Stimulated activated CD8-positive, alpha-beta memory T cell treated with anti-CD3 and anti-CD28 coated beads, Interleukin-15, amount 100 ng/mL, for 48 hours (primary cell): Measurements from ENCODE around the gene ASPSCR1.
A peak's percentile ranks its signal among the peaks of the same experiment; 100 is the strongest.

ENCODE experiments used
- DNase-seq, 2 donors: peaks; one replicate each; pipeline ENCODE4 v3.0.0-alpha.2; 2020; ENCODE audit warnings: low read depth in 2 of 2

ASPSCR1 gene

DNA sequence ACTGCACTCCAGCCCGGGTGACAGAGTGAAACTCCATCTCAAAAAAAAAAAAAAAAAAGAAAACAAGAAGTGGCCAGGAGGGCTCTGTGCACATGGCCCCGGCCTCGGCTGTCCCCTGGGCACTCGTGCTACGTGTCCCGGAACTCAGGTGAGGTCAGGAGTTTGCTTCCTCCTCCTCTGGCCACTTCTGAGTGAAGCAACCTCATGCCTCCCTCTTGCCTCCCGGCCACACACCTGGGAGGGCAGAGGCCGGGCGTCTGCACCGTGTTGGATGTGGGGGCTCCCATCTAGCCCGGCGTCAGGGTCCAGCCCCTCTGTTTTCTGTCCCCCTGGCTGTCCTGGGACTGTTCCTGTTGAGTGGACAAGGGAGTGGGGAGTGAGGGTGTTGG lies 22.2 kb downstream of the ASPSCR1 start:
- no peak for DNase-seq

DNA sequence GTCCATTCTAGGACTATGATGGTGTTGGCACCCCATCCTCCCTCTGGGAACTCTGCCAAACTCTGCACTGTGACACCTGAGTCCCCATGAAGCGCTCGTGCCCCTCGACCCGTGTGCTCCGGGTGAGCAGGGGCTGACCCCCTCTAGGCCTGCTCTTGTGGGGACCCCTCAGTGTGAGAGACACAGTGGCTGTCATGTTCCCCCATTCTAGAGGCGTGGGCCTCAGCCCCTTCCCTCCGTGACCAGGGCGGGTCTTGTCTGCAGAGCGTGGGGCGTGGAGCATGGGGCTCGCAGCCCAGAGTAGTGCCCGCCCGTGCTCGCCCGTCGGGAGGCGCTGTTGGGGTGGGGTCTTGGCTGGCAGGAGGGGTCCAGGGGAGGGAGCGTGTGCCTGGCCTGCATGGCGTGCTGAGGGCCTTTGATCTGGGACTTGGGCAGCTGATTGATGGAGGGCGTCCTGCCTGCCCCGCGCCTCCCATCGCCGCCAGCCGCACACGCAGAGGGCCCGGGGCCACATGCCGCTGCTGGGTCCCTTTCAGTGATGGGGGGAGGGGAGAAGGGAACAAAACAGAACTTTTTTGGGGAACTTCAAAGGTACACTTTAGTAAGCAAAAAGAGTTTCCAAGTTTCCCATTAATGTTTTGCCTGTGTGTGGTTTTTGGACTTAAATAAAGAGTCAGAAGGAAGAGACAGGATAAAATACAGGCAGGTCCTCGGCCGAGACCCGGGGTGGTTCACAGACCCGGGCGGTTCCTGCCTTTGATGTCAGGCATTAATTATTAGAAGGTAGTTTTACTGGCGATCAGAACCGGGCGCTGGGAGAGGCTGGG lies 22.8 kb downstream of the ASPSCR1 start:
- no peak for DNase-seq

DNA sequence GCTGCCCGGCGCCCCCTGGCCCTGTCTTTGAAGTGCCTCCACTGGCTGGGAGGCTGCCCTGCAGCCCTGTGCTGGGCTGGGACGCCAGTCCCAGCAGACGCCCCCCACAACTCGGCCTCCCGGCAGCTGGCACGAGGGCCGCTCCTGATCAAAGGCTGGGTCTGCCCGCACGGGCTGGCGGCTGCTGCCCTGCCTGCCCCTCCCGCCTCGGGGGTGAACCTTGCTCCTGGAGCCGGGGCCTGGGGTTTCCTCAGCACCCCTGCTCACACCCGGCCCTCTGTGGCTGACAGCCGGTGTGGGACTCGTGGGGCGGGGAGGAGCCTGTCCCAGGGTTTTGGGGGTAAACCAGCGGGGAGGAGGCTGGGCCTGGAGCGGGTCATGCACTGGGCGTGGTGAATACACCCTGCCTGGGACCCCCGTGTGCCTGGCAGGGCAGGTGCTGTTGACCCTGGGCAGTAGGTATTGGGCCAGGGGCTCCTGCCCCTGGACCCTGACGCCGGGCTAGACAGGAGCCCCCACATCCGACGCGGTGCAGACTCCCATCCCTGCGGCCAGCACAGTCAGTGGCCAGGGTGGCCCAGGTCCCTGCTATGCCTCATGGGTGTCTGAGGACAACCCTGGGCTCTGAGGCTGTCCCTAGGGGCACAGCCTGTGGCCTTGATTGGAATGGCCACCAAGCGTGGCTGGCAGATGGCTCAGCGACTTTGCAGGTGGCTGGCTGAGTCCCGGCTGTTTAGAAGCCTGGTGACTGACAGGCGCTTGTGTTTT lies 23.6 kb downstream of the ASPSCR1 start:
- DNase-seq, result no peak

DNA sequence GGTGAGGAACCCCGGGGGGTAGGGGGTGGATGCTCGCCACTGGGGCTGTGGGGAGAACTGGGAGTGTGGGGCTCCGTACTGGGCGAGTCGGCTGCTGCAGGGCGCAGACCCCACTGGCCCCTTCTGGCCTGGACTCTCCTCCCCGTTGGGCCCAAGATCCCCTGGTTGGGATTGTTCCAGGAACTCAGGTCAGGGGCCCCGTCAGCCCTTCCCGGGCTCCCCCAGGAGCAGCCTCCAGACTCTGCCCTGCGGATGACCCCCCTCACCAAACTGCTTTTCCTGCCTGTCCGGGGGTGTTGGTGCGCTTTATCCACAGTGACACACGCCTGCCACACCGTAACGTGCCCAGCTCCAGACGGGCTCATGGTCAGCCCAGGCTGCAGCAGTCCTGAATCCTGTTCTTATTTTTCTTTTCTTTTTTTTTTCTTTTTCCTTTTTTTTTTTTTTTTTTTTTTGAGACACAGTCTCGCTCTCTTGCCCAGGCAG lies 24.2 kb downstream of the ASPSCR1 start:
- DNase-seq, result no peak

DNA sequence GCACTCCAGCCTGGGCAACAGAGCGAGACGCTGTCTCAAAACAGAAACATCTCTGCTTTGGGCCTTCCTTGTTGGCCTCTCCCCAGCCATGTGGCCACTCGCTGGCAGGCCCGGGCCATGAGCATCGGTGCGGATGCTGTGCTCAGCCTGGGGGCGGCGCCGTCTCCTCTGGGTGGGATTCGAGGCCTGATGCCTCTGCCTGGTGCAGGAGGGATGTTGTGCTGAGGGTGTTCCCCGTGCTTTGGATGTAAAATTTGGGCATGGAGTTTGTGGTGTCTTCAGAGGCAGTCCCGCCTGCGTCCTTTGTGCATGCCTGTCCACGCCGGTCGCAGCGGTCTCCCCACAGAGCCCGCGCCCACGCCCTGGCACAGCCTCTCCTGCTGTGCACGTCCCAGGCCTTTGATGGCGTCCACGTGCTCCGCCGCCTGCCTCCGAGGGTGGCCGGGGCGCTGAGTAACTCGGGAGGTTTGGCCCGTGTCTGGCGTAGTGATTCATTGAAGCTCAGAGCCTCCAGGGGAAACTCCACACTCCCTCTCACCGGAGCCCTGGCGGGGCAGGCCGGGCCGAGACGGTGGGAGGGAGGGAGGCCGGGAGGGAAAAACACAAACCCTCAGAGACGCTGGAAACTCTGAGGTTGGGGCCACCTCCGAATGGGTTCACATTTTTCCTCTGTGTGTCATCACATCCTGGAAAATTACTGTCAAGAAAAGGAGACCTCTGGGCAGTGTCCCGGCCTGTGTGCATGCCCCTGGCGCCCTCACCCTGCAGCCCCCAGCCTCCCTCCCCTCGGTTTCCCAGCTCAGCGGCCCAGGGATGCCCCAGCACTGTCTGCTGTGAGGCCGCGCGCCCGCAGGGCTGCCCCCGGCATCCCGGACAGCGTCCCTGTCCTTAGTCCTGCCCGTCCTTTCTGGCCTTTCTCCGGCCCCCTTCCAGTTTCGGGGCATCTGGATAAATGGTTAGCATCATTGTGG lies 26.3 kb downstream of the ASPSCR1 start:
- DNase-seq, result peak in 1 of 2 donors; percentile 20

DNA sequence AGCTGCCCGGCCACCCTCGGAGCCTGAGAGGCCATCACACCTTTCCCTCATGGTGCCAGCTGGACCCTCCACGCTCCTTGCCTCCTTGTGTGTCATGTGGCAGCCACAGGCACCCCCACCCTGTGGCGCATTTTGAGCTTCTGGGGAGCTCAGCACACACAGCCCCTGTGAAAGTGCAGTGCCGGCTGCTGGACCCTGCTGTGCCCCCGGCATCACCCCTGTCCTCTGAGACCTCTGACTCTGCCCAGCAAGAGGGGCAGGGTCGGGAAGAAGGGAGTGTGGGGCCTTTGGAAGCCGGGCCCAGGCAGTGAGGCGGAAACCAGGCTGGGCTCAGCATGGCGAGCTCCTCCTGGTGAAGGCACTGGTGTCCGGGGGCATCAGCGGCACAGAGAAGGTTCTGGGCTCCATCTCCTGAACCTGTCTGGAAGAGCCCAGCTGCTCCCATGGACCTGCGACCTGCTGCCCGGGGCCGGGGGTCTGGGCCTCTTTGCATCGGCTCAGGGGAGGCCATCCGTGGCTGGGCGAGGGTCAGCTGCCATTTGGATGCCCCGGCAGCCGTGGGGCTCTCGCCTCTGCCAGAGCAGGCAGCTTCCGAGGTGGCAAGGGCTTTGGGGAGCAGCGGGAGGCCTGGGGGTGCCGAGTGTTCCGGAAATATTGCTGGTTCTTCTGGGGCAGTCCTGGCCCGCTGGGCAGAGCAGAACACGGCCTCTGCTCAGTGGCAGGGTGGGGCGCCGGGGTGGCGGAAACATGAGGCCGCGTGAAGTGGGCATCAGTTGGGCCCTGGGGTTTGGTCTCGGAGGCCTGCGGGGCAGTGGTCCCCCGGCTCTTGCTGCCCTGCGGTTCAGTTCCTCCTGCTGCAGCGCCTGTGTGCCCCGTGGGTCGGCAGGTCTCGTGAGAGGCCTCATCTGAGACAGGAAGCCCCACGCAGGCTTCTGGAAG lies 27.4 kb downstream of the ASPSCR1 start:
- DNase-seq, result no peak

DNA sequence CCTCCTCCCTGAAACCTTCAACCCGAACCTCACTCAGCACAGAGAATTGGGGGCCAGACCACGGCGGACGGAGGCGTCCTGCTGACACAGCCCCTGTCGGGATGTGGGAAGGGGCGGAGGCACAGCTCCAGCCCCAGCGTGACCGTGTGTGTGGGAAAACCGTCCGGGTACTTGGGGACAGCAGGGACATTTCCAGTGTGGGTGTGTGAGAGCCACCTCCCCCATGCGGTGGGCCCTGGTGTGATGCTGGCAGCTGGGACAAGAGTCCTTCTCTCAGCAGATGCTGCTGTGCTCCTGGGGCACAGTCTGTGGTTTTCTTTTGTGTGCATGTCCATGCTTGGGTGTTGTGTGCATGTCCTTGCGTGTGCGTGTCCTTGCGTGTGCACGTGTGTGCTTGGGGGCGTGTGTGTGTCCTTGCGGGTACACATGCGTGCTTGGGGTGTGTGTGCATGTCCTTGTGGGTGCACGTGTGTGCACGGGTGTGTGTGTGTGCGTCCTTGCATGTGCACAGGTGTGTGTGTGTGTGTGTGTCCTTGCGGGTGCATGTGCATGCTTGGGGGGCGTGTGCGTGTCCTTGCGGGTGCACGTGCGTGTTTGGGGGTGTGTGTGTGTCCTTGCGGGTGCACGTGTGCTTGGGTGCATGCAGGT lies 28.4 kb downstream of the ASPSCR1 start:
- DNase-seq, result no peak

DNA sequence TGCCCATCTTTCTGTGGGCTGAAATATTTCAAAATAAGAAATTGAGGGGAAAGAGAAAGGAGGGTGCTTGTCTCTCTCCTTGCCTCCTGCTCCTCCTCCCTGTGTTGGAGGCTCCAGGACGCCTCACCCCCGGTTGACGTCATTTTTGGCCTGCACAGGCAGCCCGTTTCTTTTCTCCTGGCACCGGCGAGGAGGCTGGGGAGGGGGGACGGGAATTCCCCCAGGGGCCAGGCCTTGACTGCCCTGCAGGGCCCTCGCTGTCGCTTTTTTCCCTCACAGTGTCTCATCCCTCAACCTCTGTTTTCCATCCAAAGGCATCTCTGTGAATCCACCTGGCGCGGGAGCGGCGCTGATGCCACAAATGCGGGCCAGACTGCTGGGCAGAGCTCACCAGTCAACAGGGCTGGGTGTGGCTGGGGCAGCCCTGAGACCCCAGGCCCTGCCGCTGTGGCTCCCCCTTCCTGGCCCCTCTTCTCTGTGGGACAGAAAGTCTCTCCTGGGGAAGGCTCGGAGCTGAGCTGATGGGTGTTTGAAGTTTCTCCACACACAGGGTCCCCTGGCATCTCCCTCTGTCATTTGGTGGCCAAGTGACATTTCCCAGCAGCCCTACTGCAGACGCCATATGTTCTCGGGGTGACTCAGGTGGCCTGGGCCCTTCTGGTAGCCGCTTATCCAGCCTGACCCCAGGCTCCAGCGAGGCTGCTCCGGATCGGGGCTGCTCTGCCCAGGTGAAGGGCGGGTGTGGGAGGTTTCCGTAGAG lies 29.2 kb downstream of the ASPSCR1 start:
- DNase-seq, result no peak

DNA sequence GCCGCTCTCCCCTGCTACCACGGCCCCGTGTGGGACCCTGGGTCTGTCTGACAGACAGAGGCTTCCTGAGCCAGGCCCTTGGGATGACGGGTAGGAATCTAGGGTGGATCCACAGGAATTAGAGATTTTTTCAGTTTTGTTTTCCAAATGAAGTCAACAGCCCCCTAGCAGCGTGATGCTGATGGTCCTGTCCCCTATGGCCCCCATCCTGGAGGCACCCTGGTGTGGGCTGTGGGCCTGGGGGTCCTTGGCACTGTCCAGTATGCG lies 29.7 kb downstream of the ASPSCR1 start:
- DNase-seq, result no peak

DNA sequence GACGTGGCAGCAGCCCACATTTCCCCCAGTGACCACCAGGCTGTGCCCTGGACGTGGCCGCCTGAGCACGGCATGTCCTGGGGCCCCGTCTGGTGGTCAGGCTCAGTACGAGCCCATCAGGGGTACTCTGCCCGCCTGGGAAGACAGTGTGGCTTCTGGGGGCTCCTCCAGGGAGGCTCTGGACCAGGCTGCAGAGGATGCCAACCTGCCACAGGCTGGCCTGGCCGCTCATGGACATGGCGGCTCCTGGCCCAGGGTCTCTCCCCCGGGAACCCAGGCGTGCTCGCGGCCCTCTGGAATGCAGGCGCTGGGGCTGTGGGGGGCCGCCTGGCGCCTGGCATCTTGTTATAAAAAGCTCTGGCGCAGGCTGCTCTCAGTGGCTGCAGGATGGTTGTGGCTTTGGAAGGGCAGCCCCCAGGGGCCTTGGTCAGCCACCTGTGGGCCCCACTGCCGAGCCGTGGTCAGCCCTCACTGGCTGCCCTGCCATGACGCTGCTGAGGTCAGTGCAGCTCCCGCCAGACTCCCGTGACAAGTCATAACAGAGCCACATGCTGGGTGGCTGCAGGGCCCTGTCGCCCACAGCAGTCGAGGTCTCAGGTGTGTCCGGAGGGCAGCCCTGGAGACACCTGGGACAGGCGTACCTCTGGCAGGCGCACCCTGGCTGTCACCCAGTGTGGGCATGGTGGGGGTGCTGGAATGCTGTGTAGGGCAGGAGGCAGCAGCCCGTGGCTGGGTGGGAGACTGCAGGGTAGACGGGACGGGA lies 30.2 kb downstream of the ASPSCR1 start:
- no peak for DNase-seq

DNA sequence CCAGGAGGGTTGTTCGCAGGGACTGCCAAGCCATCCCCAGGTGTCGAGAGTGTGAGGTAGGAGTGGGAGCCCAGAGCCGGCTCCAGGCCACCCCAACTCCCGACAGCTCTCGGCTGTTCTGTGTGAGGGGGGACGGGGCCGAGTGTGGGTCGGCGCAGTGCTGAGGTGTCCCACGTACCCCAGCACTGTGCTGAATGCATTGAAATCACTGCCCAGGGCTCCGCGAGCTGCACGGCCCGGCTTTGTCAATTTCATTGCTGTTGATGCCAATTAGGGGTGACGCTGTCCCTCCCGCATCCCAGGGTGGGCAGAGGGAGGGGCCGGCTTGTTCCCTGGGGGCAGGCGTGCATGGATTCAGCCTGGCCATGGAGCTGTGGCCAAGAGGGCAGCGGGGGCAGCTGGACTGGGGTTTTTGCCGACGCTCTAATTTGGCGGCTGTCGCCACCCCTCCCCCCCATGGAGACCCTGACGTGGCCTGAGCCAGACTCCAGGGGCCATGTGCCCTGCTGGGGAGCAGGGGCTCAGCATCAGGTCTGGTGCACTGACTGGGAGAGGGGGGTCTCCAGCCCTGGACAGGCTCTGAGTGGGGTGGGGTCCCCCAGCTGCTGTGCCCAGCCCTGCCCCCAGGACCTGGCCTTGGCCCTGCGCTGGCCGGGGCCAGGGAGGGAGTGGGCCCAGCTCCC lies 31.0 kb downstream of the ASPSCR1 start:
- DNase-seq, result no peak

DNA sequence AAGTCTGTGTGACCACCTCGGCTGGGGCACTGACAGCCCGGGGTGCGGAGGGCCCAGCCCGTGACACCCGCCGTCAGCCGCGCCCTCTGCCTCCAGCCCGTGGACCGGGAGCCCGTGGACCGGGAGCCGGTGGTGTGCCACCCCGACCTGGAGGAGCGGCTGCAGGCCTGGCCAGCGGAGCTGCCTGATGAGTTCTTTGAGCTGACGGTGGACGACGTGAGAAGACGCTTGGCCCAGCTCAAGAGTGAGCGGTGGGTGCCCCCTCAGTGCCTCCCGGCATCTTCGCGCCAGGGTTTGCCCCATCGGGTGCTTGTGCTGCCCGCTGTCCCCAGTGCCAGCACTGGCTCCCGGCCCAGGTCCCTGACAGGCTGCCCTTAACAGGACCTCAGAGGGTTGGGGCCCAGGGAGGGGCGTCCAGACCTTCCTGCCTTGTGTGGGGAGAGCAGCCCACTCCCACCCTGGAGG lies 31.5 kb downstream of the ASPSCR1 start:
- no peak for DNase-seq

DNA sequence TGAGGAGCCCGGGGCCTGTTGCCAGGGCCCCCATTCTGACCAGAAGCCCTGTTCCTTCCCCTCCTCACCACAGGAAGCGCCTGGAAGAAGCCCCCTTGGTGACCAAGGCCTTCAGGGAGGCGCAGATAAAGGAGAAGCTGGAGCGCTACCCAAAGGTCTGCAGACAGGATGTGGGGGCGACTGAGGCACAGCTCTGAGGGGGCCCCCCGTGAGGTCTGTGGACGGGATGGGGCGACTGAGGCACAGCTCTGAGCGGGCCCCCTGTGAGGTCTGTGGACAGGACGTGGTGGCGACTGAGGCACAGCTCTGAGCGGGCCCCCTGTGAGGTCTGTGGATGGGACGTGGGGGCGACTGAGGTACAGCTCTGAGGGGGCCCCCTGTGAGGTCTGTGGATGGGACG lies 32.0 kb downstream of the ASPSCR1 start:
- DNase-seq, result no peak

DNA sequence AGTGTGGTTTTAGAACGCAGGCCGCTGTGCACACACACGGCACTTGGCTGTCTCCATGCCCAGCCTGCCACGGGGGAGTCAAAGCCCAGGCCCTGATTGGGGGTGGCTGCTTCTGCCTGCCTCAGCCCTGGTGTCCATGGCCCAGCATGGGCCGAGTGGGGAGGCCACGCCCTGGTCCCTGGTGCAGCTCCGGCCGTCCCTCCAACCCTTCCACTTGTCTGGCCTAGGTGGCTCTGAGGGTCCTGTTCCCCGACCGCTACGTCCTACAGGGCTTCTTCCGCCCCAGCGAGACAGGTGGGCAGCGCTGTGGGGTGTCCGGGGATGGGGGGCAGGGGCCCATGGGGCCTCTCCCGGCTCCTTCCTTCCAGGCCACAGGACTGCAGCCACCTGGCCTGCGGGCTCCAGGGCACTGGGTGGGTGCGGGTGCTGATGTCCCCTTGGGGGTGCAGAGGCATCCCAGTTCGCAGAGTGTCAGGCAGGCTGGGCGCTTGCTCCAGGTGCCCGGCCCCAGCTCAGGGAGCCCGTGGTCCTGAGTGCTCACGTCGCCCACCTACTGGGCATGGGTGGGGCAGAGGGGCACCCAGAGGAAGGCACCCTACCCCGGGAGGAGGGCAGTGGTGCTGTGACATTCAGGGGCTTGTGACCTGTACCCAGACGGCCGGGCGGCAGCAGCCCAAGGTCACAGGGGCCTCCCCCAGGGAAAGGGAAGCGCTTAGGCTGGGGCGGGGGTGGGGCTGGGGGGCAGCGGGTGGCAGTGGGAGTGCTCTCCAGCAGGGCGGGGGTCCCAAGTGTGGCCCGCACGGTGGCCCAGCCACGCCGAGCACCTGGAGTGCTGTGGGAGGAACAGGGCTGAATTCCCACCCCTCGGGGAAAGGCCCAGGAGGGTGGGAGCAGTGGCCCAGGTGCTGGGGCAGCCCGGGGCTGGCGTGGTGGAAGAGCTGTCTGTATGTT lies 33.4 kb downstream of the ASPSCR1 start:
- DNase-seq, result no peak

DNA sequence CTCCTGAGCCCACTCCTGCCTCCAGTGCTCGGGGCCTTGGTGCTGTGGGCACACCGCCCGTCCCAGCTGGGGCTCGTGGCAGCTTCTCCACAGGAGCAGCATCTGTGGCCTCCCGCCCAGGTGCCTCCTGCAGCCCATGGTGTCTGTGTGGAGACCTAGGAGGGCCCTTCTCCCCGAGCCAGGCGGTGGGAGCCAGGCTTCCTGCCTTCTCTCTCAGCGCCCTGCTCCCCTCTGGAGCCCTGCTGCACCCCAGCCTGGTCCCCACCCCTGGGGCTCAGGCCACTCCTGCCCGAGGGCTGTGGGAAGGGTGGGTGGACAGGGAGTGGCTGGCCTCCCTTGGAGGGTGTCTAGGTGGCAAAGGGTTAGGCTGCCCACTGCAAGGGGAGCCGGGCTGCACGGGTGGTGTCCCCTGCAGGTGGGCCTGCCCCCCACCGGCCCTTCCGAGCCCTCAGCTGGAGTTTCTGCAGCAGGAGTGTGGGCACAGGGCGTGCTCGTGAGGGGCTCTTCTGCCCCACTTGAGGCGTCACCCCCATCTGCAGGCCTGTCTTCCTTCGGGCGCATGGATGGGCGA lies 34.3 kb downstream of the ASPSCR1 start:
- no peak for DNase-seq

DNA sequence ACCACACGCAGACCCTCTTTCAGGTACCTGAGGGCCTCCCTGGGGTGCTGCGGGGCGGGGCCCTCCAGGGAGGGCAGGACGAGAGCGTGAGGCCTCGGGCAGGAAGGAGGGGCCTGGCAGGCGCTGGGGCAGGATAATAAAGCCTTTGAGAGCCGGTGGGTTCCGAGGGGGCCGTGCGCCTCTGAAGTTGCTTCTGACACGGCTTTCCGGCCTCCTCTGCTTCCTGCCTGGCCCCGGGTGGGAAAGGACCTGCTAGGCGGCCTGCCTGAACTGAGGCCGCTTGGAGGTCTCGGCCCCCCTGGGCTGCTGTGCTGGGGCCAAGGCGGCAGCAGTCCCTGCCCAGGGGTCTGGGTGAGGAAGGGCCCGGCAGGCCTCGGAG lies 34.8 kb downstream of the ASPSCR1 start:
- no peak for DNase-seq
